HG03103 (cell line): ENCODE results near the gene SEC14L5.

Experiments
- ATAC-seq: cut with Tn5 transposase; IDR thresholded peaks from one replicate; pipeline ENCODE4 v1.9.1; 2021; ENCODE audit warnings: low read depth; ENCODE audit not compliant: unreplicated experiment

SEC14L5 gene

GRCh38 chr16:4981473-4981872, 23.3 kb downstream of the SEC14L5 start:
- no peak for ATAC-seq

- ATAC-seq = no peak
Measured at GRCh38 chr16:4982056-4982867, 24.1 kb downstream of the SEC14L5 start.

- no peak for ATAC-seq
Measured at GRCh38 chr16:4984174-4984990, 26.3 kb downstream of the SEC14L5 start.

GRCh38 chr16:4987250-4987579, 29.1 kb downstream of the SEC14L5 start:
- no peak for ATAC-seq

- ATAC-seq = no peak
Measured at GRCh38 chr16:4987580-4988374, 29.6 kb downstream of the SEC14L5 start.

- ATAC-seq = no peak
Measured at GRCh38 chr16:4988647-4989046, 30.5 kb downstream of the SEC14L5 start.

- ATAC-seq = no peak
Measured at GRCh38 chr16:4989391-4990006, 31.4 kb downstream of the SEC14L5 start.

- no peak for ATAC-seq
Measured at GRCh38 chr16:4990415-4990814, 32.3 kb downstream of the SEC14L5 start.

DNA sequence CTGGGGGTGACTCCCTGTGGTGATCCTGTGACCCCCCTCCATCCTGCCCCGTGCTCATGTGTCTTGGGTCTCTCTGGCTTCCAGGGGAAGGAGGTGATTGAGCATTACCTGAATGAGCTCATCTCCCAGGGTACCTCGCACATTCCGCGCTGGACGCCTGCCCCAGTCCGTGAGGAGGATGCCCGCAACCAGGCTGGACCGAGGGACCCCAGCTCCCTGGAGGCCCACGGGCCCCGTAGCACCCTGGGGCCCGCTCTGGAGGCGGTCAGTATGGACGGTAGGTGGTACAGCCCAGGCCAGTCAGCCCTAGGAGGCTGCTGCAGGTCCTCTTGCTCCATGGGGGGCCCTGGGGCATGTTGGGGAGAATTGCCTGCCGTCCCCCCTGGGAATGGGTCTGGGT, 33.6 kb downstream of the SEC14L5 start:
- no peak for ATAC-seq

GRCh38 chr16:4994719-4995434, 36.7 kb downstream of the SEC14L5 start:
- no peak for ATAC-seq

DNA sequence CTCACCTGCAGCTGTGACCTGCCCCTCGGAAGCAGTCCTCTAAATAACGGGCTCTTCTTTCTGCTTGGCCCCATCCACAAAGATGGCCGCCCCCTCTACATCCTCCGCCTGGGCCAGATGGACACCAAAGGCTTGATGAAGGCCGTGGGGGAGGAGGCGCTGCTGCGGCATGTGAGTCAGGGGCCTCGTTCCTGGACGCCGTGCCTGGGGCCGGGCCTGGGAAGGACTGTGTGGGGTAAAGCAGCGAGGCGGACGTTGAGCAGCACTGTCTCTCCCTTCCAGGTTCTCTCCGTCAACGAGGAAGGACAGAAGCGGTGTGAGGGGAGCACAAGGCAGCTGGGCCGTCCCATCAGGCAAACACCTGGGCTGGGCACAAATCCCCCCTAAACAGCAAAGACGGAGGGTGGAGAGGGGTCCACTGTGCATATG, 42.5 kb downstream of the SEC14L5 start:
- no peak for ATAC-seq

GRCh38 chr16:5001571-5001970, 43.4 kb downstream of the SEC14L5 start:
- no peak for ATAC-seq

- no peak for ATAC-seq
Measured at GRCh38 chr16:5001986-5002385, 43.9 kb downstream of the SEC14L5 start.

DNA sequence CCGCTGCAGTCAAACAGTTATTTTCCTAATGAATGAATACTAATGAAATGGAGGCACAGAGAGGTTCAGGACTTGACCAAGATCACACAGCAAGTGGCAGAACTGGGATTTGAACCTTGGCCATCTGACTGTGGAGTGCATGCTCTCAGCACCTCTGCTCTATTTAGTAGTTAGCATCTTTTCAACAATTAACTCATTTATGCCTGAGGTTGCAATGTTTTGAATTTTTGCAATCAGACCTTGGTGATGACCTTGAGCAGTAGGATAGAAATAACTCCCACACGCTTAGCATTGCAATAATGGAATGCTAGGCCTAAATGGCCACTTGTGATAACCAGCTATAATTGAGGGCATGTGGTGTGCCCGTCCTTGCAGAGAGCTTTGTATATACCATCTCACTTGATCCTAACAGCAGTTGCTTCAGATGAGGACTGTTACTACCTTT, 44.6 kb downstream of the SEC14L5 start:
- ATAC-seq = no peak

- ATAC-seq = no peak
Measured at GRCh38 chr16:5003211-5003610, 45.1 kb downstream of the SEC14L5 start.

GRCh38 chr16:5003828-5004227, 45.7 kb downstream of the SEC14L5 start:
- no peak for ATAC-seq

DNA sequence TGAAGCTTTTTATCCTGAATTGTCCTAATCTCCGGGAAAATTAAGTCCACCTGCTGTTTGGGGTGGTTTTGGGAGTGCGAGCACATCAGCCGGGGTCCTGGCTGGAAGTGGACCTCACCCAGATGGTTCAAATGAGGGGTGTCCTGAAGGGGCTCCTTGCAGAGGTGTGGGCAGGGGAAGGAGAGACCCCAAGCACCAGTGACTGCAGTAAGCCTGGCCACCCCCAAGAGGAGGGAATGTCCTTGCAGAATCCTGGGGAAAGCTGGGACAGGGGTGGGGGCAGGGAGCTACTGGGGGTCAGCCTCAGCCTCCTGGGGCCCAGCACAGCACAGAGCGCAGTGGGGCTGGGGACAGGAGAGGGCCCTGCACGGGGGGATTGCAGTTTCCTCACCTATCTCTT, 46.2 kb downstream of the SEC14L5 start:
- ATAC-seq = no peak

DNA sequence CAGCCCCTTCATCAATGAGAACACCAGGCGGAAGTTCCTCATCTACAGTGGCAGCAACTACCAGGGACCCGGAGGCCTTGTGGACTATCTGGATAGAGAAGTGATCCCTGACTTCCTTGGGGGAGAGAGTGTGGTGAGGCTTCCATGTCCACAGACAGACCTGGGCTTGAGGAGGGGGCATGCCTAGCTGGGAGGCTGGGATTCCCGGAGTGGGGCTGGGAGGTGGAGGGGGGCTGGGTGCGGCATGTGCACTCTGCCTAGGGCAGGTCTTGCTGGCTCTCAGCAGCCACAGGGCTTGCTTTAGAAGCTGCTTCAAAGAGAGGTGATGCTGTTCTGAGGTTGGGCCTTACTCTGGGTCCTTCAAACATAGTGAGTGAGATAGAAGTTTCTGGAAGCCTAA, 47.8 kb downstream of the SEC14L5 start:
- no peak for ATAC-seq

GRCh38 chr16:5006348-5007193, 48.4 kb downstream of the SEC14L5 start:
- no peak for ATAC-seq
